Vagina (tissue), 2 donors: Measurements from ENCODE around the gene CLCNKA.

ENCODE experiments used
- CTCF ChIP-seq, 3 experiments: fragments of 450-650 bp in 2 of 3; fragments of 200-600 bp in 1 of 3; sonication (generic) in 1 of 3; IDR thresholded peaks; one replicate each; pipeline ENCODE4 v1.5.1; 2017 to 2019; ENCODE audit warnings: antibody characterized with exemption in 3 of 3, mild to moderate bottlenecking in 2 of 3, moderate library complexity in 2 of 3
- POLR2A ChIP-seq, 2 donors: fragments of 450-650 bp; IDR thresholded peaks; one replicate each; pipeline ENCODE4 v1.6.1; 2017; ENCODE audit warnings: antibody characterized with exemption in 2 of 2, mild to moderate bottlenecking in 2 of 2, moderate library complexity in 2 of 2

- TF ChIP-seq CTCF (IDR thresholded peaks at IDR 0.05) (peak; percentile 94 to 97 (median 97)), POLR2A (IDR thresholded peaks at IDR 0.05) (no peak)
Measured at GRCh38 chr1:16078925-16079656, 57.3 kb downstream of the CLCNKA start.
